ENCODE results near the gene MYO15A. TPM values are rescaled to one million over a fixed set of nuclear protein-coding genes. Genes with fewer than 3 reads are reported as not detected.

MYO15A gene, protein sequence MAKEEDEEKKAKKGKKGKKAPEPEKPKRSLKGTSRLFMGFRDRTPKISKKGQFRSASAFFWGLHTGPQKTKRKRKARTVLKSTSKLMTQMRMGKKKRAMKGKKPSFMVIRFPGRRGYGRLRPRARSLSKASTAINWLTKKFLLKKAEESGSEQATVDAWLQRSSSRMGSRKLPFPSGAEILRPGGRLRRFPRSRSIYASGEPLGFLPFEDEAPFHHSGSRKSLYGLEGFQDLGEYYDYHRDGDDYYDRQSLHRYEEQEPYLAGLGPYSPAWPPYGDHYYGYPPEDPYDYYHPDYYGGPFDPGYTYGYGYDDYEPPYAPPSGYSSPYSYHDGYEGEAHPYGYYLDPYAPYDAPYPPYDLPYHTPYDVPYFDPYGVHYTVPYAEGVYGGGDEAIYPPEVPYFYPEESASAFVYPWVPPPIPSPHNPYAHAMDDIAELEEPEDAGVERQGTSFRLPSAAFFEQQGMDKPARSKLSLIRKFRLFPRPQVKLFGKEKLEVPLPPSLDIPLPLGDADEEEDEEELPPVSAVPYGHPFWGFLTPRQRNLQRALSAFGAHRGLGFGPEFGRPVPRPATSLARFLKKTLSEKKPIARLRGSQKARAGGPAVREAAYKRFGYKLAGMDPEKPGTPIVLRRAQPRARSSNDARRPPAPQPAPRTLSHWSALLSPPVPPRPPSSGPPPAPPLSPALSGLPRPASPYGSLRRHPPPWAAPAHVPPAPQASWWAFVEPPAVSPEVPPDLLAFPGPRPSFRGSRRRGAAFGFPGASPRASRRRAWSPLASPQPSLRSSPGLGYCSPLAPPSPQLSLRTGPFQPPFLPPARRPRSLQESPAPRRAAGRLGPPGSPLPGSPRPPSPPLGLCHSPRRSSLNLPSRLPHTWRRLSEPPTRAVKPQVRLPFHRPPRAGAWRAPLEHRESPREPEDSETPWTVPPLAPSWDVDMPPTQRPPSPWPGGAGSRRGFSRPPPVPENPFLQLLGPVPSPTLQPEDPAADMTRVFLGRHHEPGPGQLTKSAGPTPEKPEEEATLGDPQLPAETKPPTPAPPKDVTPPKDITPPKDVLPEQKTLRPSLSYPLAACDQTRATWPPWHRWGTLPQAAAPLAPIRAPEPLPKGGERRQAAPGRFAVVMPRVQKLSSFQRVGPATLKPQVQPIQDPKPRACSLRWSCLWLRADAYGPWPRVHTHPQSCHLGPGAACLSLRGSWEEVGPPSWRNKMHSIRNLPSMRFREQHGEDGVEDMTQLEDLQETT (N-terminal part only)
- polyA plus RNA-seq (ENCODE audit: insufficient read length), result 1.3 TPM

- DNase-seq, result no peak
Observed at GRCh38 chr17:18108401-18109312, at the start of gene MYO15A. Gene MYO15A (plus strand): TSS chr17:18108756. CDS start chr17:18118801, 10,045 bp downstream.

DNA sequence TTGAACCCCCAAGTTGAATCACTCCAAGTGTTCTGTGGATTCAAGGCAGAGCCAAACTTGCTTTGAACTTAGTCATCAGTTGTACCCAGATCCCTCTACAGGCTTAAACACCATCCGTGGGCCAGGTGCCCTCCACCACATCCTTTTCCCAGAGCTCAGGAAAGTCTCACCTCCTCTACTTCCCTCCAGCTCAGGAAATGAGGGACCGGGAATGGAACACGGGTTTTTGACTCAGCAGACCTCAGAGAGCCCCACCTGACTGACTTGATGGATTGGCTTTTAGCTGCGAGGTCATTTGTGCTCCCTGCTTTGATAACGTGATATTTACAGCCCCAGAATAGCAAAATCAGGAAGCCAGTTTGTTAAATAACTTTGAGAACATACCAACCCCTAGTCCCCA is 49.3 kb upstream of the MYO15A start:
- no peak for DNase-seq

DNA sequence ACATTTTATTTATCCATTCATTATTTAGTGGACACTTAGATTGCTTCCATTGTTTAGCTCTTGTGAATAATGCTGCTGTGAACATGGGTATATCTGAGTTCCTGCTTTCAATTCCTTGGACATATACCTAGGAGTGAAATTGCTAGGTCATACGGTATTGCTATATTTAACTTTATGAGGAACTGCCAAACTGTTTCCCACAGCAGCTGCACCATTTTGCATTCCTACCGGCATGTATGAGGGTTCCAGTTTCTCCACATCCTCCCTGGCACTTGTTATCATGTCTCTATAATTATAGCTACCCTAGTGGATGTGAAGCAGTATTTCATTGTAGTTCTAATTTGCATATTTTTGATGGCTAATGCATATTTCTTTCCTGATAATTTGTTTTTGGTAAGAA is 44.5 kb upstream of the MYO15A start:
- no peak for DNase-seq

DNA sequence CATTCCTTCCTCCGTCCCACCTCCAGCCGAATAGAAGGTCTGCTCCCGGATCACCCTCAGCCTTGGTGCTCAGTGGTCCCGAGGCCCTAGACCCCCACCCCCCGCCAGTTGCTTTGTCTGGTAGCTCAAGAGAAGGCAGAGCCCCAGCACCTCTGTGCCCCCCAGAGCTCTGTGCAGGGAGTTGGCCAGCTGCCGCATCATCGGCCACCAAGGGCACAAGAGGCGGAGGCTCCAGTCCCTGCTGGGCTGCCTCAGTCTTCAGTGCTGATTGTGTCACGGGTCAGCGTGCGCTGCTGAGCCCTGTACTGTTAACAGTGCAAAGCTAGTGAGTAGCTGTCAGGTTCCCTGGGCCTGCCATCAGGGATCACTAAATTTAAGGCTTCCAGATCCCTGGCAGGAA is 43.0 kb upstream of the MYO15A start:
- no peak for DNase-seq

DNA sequence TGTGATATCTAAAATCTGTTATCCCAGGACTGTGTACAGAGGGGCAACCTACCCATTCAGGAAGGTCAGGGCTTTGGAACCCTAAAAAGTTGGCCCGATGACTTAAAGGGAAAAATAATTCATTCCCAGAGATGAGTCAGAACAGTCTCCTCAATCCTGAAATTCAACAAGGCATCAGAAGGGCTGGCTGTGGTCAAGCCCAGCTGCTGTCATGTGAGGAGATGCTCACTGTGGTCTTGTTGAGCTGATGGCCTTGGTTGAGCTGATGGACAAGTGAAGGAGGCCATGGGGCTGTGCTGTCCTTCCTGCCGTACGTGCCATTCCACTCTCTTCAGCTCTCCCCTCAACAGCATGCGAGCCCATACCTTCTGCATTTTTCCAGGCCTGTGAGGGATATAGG is 41.7 kb upstream of the MYO15A start:
- no peak for DNase-seq

DNA sequence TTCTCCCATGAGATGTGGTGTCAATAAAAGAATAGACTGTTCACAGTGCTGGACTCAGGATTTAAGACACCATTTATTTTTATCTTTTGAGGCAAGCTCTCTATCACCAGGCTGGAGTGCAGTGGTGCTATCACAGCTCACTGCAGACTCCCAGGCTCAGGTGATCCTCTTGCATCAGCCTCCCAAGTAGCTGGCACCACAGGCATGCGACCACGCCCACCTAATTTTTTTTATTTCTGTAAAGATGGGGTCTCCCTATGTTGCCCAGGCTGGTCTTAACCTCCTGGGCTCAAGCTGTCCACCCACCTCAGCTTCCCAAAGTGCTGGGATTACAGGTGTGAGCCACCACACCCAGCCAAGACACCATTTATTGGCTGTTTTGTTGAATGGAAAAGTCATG is 39.5 kb upstream of the MYO15A start:
- no peak for DNase-seq

DNA sequence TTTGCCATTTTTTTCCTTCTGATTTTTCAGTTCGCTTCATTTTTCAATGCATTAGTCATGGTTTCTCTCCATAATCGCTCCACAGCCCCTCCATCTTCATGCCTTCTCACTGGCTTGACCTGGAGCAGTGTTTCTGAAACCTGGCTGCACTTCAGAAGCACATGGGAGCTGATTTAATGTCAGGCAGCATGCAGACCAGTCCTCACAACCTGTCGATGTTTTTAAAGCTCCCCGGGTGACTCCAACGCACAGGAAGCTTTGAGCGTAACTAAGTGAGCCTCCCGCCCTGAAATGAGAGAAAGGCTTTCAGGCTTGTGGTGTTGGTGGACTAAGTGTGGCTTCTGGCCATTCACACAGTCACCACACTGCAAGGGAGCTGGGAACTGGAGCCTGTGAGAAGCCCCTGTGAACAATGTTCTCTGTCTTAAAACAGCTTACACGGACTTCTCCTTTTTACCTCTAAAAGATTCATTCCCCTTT is 37.7 kb upstream of the MYO15A start:
- DNase-seq, result no peak

GRCh38 chr17:18071751-18072150 is 36.8 kb upstream of the MYO15A start:
- no peak for DNase-seq

DNA sequence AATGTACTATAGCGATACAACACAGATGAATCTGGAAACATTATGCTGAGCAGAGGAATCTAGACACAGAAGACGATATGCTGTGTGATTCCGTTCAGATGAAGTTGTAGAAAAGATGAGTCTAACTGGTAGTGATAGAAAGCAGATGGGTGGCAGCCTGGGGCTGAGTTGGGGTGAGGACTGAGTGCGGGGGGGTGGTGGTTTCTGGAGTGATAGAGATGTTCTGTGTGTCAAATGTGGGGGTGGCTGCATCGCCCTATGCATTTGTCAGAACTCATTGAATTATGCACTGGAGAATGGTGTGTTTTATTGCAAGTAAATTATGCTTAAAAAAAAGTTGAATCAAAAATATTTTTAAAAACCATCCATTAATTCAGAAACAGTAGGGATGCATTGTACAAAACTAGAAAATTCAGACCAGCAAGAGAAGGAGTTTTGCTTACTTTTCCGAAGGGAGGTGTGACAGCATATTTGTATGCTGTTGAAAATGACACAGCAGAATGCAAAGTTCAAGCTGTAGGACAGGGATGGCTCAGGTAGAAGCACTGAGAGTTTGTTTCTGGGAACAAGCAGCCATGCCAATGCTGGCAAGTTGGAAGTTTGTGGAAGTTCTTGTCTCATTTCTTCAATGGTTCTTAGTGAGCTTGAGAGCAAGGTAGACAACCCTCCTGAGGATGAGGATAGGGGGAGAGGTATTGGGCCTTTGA is 33.8 kb upstream of the MYO15A start:
- DNase-seq, result no peak

- DNase-seq, result no peak
Observed at GRCh38 chr17:18076936-18077335, 31.6 kb upstream of the MYO15A start.

DNA sequence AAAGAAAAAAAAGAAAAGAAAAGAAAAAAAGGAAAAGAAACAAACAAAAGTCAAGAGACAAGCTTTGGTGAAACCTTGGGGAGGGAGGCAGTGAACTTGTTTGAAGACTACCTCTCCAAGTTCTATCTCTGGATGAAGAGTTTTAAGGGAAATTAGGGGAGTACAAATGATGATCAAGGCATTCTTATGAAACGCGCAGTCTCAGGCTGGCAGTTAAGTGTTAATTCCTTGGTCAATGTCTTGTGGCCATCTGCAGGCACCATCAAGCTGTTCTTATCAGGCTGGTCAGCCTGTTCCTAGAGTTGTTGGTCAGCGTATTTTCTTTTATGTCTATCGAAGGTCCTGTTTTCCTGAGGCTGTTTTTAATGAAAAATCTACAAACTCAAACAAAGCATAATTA is 29.0 kb upstream of the MYO15A start:
- DNase-seq, result no peak

DNA sequence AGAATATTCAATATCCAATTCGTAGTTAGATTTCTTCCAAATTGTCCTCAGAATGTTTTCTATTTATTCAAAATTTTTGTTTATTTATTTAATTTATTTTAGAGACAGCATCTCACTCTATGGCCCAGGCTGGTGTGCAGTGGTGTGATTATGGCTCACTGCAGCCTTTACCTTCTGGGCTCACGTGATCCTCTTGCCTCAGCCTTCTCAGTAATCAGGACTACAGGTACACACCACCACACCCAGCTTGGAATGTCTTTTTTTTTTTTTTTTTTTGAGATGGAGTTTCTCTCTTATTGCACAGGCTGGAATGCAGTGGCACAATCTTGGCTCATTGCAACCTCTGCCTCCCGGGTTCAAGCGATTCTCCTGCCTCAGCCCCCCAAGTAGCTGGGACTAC is 24.3 kb upstream of the MYO15A start:
- no peak for DNase-seq

DNA sequence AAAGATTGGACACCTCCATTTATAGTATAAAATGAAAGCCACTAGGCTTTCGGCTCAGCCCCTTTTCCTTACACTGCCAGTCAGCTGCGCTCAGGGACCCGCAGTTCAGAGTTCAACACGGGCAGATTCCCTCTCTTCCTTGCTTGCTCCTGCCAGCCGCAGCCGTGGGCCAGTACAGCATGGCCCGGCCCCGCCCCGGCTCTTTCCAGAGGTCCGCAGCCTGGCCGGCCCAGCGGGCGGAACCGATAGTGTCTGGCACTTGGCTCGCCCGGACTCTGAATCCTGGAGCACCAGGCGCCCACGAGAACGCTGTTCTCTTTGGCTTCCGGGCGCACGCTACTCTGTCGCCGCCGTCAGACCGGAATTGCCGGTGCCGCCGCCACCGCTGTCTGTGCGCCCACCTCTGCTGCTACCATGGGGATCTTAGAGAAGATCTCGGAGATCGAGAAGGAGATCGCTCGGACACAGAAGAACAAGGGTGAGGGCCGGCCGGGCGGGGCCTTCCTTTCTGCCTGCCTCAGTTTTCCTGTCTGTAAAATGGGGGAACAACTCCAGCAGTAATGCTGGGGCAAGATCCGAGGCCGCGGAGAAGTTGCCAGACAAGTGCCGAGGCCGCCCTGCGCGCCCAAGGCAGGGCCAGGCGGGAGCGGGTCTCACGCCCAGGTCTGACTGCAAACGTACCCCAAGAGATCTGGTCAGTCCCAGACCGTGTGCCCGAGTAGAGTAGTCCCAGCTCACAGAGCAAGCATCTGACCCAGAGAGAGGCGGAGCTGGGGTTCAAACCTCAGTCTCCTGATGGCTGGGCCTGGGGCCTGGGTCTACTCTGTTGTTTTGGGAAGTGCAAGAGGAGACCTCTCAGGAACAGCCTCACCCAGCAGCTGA is 20.7 kb upstream of the MYO15A start, which contains the start of gene DRG2:
Gene DRG2 (plus strand): TSS at position 339 of the 882 bp plus-strand sequence. CDS start 76 bp downstream, at position 415.
- peak; percentile 92 for DNase-seq

DNA sequence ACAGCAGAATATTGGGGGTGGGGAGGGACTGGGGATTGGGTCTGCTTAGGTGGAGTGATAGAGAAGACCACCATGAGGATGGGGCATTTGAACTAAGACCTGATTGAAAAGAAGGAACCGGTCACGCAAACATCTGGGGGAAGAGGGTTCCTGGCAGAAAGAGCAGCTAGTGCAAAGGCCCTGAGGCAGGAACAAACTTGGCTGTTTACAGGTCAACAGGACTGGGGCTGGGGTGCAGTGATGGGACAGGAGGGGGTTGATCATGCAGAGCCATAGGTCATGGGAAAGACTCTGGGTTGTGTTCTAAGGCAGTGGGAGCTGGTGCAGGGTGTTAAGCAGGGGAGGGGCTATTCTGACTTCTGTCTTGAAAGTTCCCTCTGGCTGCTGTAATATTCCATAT is 18.9 kb upstream of the MYO15A start:
- DNase-seq, result no peak

DNA sequence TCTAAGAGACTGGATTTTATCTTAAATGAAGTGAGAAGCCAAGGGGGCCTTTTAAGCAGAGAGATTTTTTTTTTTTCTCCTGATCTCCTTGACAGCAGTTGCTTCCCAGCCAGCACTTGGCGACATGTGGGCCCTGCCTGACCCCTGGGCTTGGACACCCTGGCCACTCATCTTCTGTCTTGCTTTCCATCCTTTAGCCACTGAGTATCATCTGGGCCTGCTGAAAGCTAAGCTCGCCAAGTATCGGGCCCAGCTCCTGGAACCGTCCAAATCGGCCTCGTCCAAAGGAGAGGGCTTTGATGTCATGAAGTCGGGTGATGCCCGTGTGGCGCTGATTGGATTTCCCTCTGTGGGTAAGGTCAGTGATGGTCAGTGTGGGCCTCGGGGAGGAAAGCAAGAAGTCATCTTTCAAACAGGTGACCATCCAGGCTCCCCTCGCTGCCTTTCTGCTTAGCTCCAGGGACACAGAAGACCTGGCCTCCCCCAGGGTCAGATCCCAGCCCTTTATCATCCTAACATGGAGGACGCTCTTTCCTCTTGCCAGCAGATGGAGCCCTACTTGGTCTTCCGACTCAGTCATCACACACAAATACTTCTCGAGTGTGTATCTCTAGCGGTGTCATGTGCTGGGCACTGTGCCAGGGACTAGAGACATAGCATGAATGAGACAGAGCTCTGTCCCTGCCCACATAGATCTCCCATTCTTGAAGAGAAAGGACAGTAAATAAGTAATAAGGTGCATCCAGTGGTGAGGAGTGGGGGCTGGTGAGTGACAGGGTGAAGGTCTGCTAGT is 14.7 kb upstream of the MYO15A start:
- no peak for DNase-seq

DNA sequence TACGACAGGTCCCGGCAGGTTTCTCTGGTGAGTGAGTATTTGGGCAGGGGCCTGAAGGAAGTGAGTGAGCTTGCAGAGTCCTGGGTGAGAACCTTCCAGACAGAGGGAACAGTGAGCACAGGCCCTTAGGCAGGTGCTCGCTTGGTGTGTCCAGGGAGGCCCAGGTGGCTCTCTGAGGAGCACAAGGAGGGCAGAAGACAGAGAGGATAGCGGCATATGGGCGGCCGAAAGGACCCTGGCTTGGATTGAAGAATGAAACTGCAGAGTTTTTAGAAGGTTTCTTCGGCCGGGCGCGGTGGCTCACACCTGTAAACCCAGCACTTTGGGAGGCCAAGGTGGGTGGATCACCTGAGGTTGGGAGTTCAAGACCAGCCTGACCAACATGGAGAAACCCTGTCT is 14.1 kb upstream of the MYO15A start:
- no peak for DNase-seq

- DNase-seq, result no peak
Observed at GRCh38 chr17:18099516-18099915, 9.0 kb upstream of the MYO15A start.

- DNase-seq, result no peak
Observed at GRCh38 chr17:18100616-18101015, 7.9 kb upstream of the MYO15A start.

DNA sequence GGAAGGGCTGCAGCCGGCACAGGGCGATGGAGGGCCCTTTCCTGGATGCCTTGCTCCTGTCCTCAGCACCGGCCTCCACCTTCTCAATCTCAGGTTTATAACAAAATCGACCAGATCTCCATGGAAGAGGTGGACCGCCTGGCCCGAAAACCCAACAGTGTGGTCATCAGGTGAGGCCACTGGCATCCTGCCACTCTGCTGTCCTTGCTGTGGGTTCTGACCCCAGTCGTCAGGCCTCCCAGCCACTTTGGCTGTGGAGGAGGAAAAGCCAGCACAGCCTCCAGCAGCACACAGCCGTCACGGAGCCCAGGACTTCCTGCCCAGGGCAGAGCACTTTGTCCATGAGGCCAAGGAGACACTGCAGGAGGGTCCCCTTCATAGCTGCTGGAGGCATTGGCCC is 6.7 kb upstream of the MYO15A start:
- DNase-seq, result no peak
